ENCODE results near the gene HNF1A. TPM values are rescaled to one million over a fixed set of nuclear protein-coding genes. Genes with fewer than 3 reads are reported as not detected.

The HNF1A gene
- polyA plus RNA-seq, 1 donor from 2014 or later, result not detected

- peak; percentile 42 for TF ChIP-seq REST (IDR thresholded peaks at IDR 0.05; ENCODE audit: borderline replicate concordance)
These were observed 37.8 kb downstream of the HNF1A start, which contains the start of gene C12orf43 (continued) for GRCh38 chr12:121015825-121016766.

GRCh38 chr12:121017966-121018491, 39.7 kb downstream of the HNF1A start:
- Histone ChIP-seq H2AFZ (ENCODE audit: low read depth, low read length) (no peak overlapping the region), H3F3A (ENCODE audit: insufficient read depth, low read length, poor library complexity, severe bottlenecking) (no peaks in the 10 kb centered on the region), H3K36me3 (ENCODE audit: insufficient read depth, low read length) (no peaks in the 10 kb centered on the region), H3K4me3 (ENCODE audit: low read length) (no peak overlapping the region), H3K9me2 (ENCODE audit: insufficient read depth, low read length) (no peaks in the 10 kb centered on the region), H3K9me3 (ENCODE audit: low read length) (no peaks in the 10 kb centered on the region), H4K20me1 (ENCODE audit: insufficient read depth) (no peaks in the 10 kb centered on the region), H3K4me2 (ENCODE audit: low read length) (no peak overlapping the region), H3K27ac (ENCODE audit: low read length) (no peak overlapping the region), H3K9ac (ENCODE audit: low read length) (no peak overlapping the region), H3K27me3 (ENCODE audit: insufficient read depth, low read depth, low read length) (no peaks in the 10 kb centered on the region), H3K79me2 (replicated peaks; ENCODE audit: insufficient read depth, low read length) (peaks cover 10% of the 10 kb centered on the region)
- TF ChIP-seq EZH2 (IDR thresholded peaks at IDR 0.05; ENCODE audit: borderline replicate concordance, insufficient read depth, low read length, poor library complexity, severe bottlenecking) (no peak), POLR2AphosphoS5 (IDR thresholded peaks at IDR 0.05) (no peak), EP300 (conservative IDR thresholded peaks at IDR 0.05; ENCODE audit: poor library complexity, severe bottlenecking) (no peak), REST (IDR thresholded peaks at IDR 0.05; ENCODE audit: borderline replicate concordance) (no peak), RAD21 (conservative IDR thresholded peaks at IDR 0.05) (no peak), TAF1 (IDR thresholded peaks at IDR 0.05; ENCODE audit: low read depth) (no peak), CTCF (IDR thresholded peaks at IDR 0.05; ENCODE audit: poor library complexity, severe bottlenecking) (no peak), SMC3 (conservative IDR thresholded peaks at IDR 0.05; ENCODE audit: poor library complexity) (no peak), MXI1 (conservative IDR thresholded peaks at IDR 0.05; ENCODE audit: poor library complexity, severe bottlenecking) (no peak)
